Mesodermal cell (in vitro differentiated cells): ENCODE measurements around the gene HAT1.
A peak's percentile ranks its signal among the peaks of the same experiment; 100 is the strongest.
"Not testable (repeated sequence)": the region's sequence is repeated elsewhere in the genome, so short reads cannot be mapped to it uniquely, and the experiment has no call there.

Source experiments
- H3K27ac ChIP-seq: 2 replicates; pipeline ENCODE4 v1.7.0; 2013; ENCODE audit warnings: mild to moderate bottlenecking, low read depth, low read length, moderate library complexity; ENCODE audit not compliant: severe bottlenecking
- H3K36me3 ChIP-seq: 2 replicates; pipeline ENCODE4 v1.7.1; 2013; ENCODE audit warnings: mild to moderate bottlenecking, low read length, moderate library complexity; ENCODE audit not compliant: control insufficient read depth, insufficient read depth
- H3K4me1 ChIP-seq: one replicate; pipeline ENCODE4 v1.7.1; 2013; ENCODE audit warnings: mild to moderate bottlenecking, low read length; ENCODE audit not compliant: insufficient read depth, control insufficient read depth, poor library complexity, severe bottlenecking
- H3K4me3 ChIP-seq: 2 replicates; pipeline ENCODE4 v1.7.0; 2013; ENCODE audit warnings: low read length, control low read depth, mild to moderate bottlenecking; ENCODE audit not compliant: insufficient read depth, poor library complexity, severe bottlenecking; ENCODE audit errors: extremely low read depth
- H3K9me3 ChIP-seq: 2 replicates; pipeline ENCODE4 v1.7.1; 2013; ENCODE audit warnings: mild to moderate bottlenecking, low read length, moderate library complexity; ENCODE audit not compliant: control insufficient read depth
- WGBS, 2 experiments: methylation state at CpG; one replicate each; pipeline ENCODE4 v1.1.5; 2013; ENCODE audit warnings: missing lambda C conversion rate in 2 of 2; ENCODE audit not compliant: insufficient coverage in 2 of 2; 5-methylcytosine and 5-hydroxymethylcytosine counted together

The HAT1 gene

GRCh38 chr2:171893196-171893823, 29.0 kb upstream of the HAT1 start:
- Histone ChIP-seq H3K27ac (no peak overlapping the region), H3K4me1 (no peaks in the 10 kb centered on the region), H3K4me3 (peak overlapping the region; percentile 62), H3K36me3 (no peaks in the 10 kb centered on the region), H3K9me3 (no peaks in the 10 kb centered on the region)
- WGBS, 2 experiments = 50 to 63% methylated on average over 5 of the region's 7 CpGs

GRCh38 chr2:171893824-171894611, 28.2 kb upstream of the HAT1 start, which contains the start of gene SLC25A12:
SLC25A12 (minus strand) TSS chr2:171894244; CDS start chr2:171894214, 30 bp downstream.
- H3K36me3 ChIP-seq = no peaks in the 10 kb centered on the region
- WGBS, 2 experiments = 0 to 1% methylated on average over 39 to 54 of the region's 63 CpGs
- no peaks in the 10 kb centered on the region for H3K4me1 ChIP-seq
- peak within 1 kb of the TSS; percentile 7 for H3K27ac ChIP-seq
- peak within 1 kb of the TSS; percentile 62 for H3K4me3 ChIP-seq
- H3K9me3 ChIP-seq = no peaks in the 10 kb centered on the region

- peak overlapping the region; percentile 62 for H3K4me3 ChIP-seq
- WGBS, 2 experiments = 38 to 77% methylated on average over 5 to 8 of the region's 10 CpGs
- no peaks in the 10 kb centered on the region for H3K4me1 ChIP-seq
- H3K36me3 ChIP-seq = no peaks in the 10 kb centered on the region
- no peak overlapping the region for H3K27ac ChIP-seq
- no peaks in the 10 kb centered on the region for H3K9me3 ChIP-seq
Observed at GRCh38 chr2:171894612-171894947, 27.7 kb upstream of the HAT1 start.

GRCh38 chr2:171895786-171896185, 26.5 kb upstream of the HAT1 start:
- Histone ChIP-seq H3K9me3 (no peaks in the 10 kb centered on the region), H3K27ac (no peak overlapping the region), H3K36me3 (no peaks in the 10 kb centered on the region), H3K4me3 (no peak overlapping the region), H3K4me1 (no peaks in the 10 kb centered on the region)
- no CpG with 5 or more reads among the region's 1 CpG for WGBS, 2 experiments

DNA sequence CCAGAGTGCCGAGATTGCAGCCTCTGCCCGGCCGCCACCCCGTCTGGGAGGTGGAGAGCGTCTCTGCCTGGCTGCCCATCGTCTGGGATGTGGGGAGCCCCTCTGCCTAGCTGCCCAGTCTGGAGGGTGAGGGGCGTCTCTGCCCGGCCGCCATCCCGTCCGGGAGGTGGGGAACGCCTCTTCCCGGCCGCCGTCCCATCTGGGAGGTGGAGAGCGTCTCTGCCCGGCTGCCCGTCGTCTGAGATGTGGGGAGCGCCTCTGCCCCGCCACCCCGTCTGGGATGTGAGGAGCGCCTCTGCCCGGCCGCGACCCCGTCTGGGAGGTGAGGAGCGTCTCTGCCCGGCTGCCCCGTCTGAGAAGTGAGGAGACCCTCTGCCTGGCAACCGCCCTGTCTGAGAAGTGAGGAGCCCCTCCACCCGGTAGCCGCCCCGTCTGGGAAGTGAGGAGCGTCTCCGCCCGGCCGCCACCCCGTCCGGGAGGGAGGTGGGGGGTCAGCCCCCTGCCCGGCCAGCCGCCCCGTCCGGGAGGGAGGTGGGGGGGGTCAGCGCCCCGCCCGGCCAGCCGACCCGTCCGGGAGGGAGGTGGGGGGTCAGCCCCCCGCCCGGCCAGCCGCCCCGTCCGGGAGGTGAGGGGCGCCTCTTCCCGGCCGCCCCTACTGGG, 22.5 kb upstream of the HAT1 start:
- not testable (repeated sequence) for H3K4me3 ChIP-seq, H3K27ac ChIP-seq, H3K36me3 ChIP-seq, H3K9me3 ChIP-seq, H3K4me1 ChIP-seq
- 92 to 97% methylated on average over 10 to 15 of the region's 58 CpGs for WGBS, 2 experiments

- 70% methylated on average over 1 of the region's 2 CpGs for WGBS, 2 experiments
- Histone ChIP-seq H3K4me3 (no peak overlapping the region), H3K4me1 (no peaks in the 10 kb centered on the region), H3K9me3 (no peaks in the 10 kb centered on the region), H3K27ac (no peak overlapping the region), H3K36me3 (no peaks in the 10 kb centered on the region)
Observed at GRCh38 chr2:171902840-171903420, 19.3 kb upstream of the HAT1 start.

DNA sequence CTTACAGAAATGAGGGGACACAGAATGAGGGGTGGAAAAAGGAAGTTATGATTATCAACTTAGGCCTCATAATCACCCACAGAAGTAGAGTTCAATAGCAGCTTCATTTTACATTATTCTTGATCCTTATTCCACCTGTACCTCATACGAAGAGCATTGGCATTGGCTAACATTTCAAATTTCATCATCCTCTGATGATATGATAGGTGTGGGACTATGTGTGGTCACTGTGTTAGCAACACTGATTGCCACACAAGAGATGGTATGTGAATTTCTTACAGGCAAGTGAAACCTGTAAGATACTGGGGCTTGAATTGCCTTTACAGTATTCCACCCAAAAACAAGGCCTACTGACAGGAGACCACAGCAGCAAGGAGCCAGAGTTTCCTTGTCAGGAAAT, 14.0 kb upstream of the HAT1 start:
- Histone ChIP-seq H3K36me3 (no peaks in the 10 kb centered on the region), H3K4me1 (no peaks in the 10 kb centered on the region), H3K27ac (no peak overlapping the region), H3K9me3 (no peaks in the 10 kb centered on the region), H3K4me3 (no peak overlapping the region)
- no CpG with 5 or more reads among the region's 1 CpG for WGBS, 2 experiments

DNA sequence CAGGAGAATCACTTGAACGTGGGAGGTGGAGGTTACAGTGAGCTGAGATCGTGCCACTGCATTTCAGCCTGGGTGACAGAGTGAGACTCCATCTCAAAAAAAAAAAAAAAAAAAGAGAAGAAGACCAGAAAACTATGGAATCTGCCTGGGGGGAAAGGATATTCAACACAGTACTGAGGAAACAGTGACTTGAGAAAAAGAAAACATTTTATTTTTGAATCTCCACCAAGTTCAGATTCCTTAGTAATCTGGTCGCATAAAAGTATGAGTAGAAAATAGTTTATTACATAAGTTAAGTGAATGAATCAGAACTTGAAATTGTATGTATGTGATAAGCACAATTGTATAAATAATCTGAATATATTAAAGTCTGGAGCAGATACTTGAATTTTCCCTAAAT, 13.0 kb upstream of the HAT1 start:
- no peaks in the 10 kb centered on the region for H3K9me3 ChIP-seq
- H3K27ac ChIP-seq = no peak overlapping the region
- H3K4me1 ChIP-seq = no peaks in the 10 kb centered on the region
- no peak overlapping the region for H3K4me3 ChIP-seq
- 80% methylated on average over 1 of the region's 3 CpGs; no CpG with 5 or more reads in 1 of the 2 experiments for WGBS, 2 experiments
- H3K36me3 ChIP-seq = no peaks in the 10 kb centered on the region

DNA sequence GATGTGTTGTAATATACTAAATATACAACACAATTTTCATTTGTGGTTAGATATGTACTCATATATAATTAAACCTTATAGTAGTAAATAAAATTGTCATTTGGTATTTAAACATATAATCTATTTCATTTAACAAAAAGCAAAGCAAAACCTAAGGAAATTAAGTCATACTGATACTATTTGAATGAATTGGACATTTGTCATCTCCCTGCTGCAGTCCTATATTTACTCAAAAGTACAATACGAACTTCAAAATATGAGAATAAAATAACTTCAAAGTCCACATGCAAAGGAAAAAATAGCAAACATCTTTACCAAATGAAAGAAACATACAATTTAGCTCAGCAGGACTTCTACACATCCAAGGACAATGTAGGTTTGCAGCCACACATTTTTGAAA, 11.8 kb upstream of the HAT1 start:
- H3K9me3 ChIP-seq = no peaks in the 10 kb centered on the region
- H3K36me3 ChIP-seq = no peaks in the 10 kb centered on the region
- no CpG with 5 or more reads among the region's 1 CpG for WGBS, 2 experiments
- H3K4me1 ChIP-seq = no peaks in the 10 kb centered on the region
- H3K4me3 ChIP-seq = no peak overlapping the region
- H3K27ac ChIP-seq = no peak overlapping the region

GRCh38 chr2:171913517-171913916, 8.7 kb upstream of the HAT1 start:
- Histone ChIP-seq H3K9me3 (no peaks in the 10 kb centered on the region), H3K4me3 (no peak overlapping the region), H3K4me1 (no peaks in the 10 kb centered on the region), H3K36me3 (no peaks in the 10 kb centered on the region), H3K27ac (no peak overlapping the region)
- WGBS, 2 experiments = no CpG with 5 or more reads among the region's 3 CpGs
